Effector memory CD4-positive, alpha-beta T cell (primary cell): ENCODE results near the gene ST7L.
A peak's percentile ranks its signal among the peaks of the same experiment; 100 is the strongest.
"Not testable (repeated sequence)": the region's sequence is repeated elsewhere in the genome, so short reads cannot be mapped to it uniquely, and the experiment has no call there.

Experiments
- DNase-seq, 3 donors: peaks; one replicate each; pipeline ENCODE4 v3.0.0-alpha.2; 2020
- H3K27ac ChIP-seq: 2 replicates; pipeline ENCODE4 v1.7.0; 2013; ENCODE audit warnings: mild to moderate bottlenecking, low read length, moderate library complexity; ENCODE audit not compliant: insufficient read depth, poor library complexity, severe bottlenecking
- H3K27me3 ChIP-seq: replicated peaks from 2 replicates; pipeline ENCODE4 v1.7.0; 2013; ENCODE audit warnings: mild to moderate bottlenecking, low read length; ENCODE audit not compliant: insufficient read depth, control insufficient read depth, poor library complexity, severe bottlenecking
- H3K36me3 ChIP-seq: 2 replicates; pipeline ENCODE4 v1.7.0; 2013; ENCODE audit warnings: mild to moderate bottlenecking, low read length, moderate library complexity; ENCODE audit not compliant: control insufficient read depth, insufficient read depth
- H3K4me1 ChIP-seq: 2 replicates; pipeline ENCODE4 v1.7.0; 2013; ENCODE audit warnings: low read length, mild to moderate bottlenecking; ENCODE audit not compliant: control insufficient read depth, insufficient read depth, poor library complexity, severe bottlenecking
- H3K4me3 ChIP-seq: 2 replicates; pipeline ENCODE4 v1.7.0; 2013; ENCODE audit warnings: low read length, low read depth, mild to moderate bottlenecking; ENCODE audit not compliant: insufficient read depth, poor library complexity, severe bottlenecking
- H3K9me3 ChIP-seq: 2 replicates; pipeline ENCODE4 v1.7.0; 2013; ENCODE audit warnings: mild to moderate bottlenecking, low read length, moderate library complexity; ENCODE audit not compliant: control insufficient read depth
- total RNA-seq, 3 donors: gene quantifications; one replicate each; lab custom pipeline; 2026; lab: John Stamatoyannopoulos, UW

Gene ST7L, protein sequence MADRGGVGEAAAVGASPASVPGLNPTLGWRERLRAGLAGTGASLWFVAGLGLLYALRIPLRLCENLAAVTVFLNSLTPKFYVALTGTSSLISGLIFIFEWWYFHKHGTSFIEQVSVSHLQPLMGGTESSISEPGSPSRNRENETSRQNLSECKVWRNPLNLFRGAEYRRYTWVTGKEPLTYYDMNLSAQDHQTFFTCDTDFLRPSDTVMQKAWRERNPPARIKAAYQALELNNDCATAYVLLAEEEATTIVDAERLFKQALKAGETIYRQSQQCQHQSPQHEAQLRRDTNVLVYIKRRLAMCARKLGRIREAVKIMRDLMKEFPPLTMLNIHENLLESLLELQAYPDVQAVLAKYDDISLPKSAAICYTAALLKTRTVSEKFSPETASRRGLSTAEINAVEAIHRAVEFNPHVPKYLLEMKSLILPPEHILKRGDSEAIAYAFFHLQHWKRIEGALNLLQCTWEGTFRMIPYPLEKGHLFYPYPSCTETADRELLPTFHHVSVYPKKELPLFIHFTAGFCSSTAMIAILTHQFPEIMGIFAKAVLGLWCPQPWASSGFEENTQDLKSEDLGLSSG
- 23.2 to 54.0 (median 45.3) reads per million in 3 donors for total RNA-seq

GRCh38 chr1:112618721-112619517 is at the start of gene ST7L:
Gene ST7L, minus strand, starts transcription at chr1:112619141. Its CDS starts 28 bp downstream, at chr1:112619113.
- Histone ChIP-seq H3K9me3 (no peaks in the 10 kb centered on the region), H3K27ac (peak within 1 kb of the TSS; percentile 99), H3K36me3 (no peaks in the 10 kb centered on the region), H3K27me3 (no peaks in the 10 kb centered on the region), H3K4me1 (peaks cover 14% of the 10 kb centered on the region), H3K4me3 (peak within 1 kb of the TSS; percentile 86)
- peak; percentile 39 to 53 (median 41) for DNase-seq

- H3K27ac ChIP-seq: no peak overlapping the region
- no peaks in the 10 kb centered on the region for H3K9me3 ChIP-seq
- H3K4me1 ChIP-seq: no peaks in the 10 kb centered on the region
- peaks cover 47% of the 10 kb centered on the region for H3K36me3 ChIP-seq
- no peaks in the 10 kb centered on the region for H3K27me3 ChIP-seq
- no peak for DNase-seq
- no peak overlapping the region for H3K4me3 ChIP-seq
These were observed 48.0 kb upstream of the ST7L start for GRCh38 chr1:112666946-112667345.

DNA sequence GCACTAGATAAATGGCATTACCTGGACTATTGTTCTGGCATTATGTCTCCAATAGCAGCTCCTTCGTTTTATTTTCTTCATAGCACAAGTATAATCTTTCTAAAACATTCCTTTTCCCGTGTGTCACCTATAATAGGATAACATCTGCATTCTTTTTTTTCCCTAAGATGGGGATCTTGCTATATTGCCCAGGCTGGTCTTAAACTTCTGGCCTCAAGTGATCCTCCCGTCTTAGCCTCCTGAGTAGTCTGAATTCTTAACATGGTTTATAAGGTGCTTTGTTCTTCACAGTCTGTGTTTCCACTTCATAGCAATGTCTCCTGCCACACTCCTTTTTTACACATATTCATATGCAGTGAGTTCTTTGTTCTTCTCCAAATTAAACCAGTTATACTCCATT is 46.9 kb upstream of the ST7L start:
- Histone ChIP-seq H3K27me3 (no peaks in the 10 kb centered on the region), H3K4me1 (no peaks in the 10 kb centered on the region), H3K4me3 (no peak overlapping the region), H3K36me3 (peaks cover 58% of the 10 kb centered on the region), H3K9me3 (no peaks in the 10 kb centered on the region), H3K27ac (no peak overlapping the region)
- DNase-seq: no peak

DNA sequence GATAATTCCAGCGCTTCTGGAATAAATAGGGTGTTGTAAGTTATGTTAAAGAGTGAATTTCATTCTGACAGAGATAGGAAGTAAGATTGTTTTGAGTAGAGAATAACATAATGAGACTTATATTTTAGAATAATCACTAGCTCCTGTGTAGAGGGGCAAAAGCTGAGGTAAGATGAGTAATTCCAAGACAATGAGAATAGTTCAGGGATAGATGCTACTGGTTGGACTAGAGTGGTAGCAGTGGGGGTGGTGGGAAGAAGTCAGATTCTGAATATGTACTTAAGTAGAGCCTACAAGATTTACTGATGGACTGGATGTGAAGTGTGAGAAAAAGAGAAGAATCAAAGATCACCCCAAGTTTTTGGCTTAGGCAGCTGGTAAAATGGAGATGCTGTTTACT is 32.3 kb upstream of the ST7L start:
- H3K9me3 ChIP-seq: no peaks in the 10 kb centered on the region
- no peaks in the 10 kb centered on the region for H3K27me3 ChIP-seq
- no peak for DNase-seq
- no peak overlapping the region for H3K27ac ChIP-seq
- no peak overlapping the region for H3K4me3 ChIP-seq
- peaks cover 58% of the 10 kb centered on the region for H3K36me3 ChIP-seq
- no peaks in the 10 kb centered on the region for H3K4me1 ChIP-seq

GRCh38 chr1:112646225-112646624 is 27.3 kb upstream of the ST7L start:
- H3K9me3 ChIP-seq: no peaks in the 10 kb centered on the region
- H3K27ac ChIP-seq: no peak overlapping the region
- no peaks in the 10 kb centered on the region for H3K4me1 ChIP-seq
- H3K27me3 ChIP-seq: no peaks in the 10 kb centered on the region
- peaks cover 32% of the 10 kb centered on the region for H3K36me3 ChIP-seq
- no peak overlapping the region for H3K4me3 ChIP-seq
- no peak for DNase-seq

DNA sequence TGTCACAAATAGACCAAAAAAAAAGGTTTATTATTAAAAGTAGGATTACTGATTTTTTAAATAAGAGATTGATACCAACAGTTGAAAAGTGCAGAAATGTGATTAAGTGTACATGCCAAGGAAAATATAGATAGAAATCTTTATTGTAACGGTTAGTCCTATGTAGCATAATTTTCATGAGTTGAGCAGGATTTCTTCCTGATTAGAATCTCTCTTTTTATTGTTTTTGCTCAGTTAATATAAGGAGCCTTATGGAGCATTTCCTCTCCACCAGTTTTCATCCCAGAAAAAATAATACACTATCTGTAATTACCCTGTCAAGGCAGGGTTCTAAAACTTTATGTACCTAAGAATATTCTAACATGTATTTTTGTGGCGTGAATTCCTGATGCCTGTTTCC is 24.1 kb upstream of the ST7L start:
- DNase-seq: no peak

DNA sequence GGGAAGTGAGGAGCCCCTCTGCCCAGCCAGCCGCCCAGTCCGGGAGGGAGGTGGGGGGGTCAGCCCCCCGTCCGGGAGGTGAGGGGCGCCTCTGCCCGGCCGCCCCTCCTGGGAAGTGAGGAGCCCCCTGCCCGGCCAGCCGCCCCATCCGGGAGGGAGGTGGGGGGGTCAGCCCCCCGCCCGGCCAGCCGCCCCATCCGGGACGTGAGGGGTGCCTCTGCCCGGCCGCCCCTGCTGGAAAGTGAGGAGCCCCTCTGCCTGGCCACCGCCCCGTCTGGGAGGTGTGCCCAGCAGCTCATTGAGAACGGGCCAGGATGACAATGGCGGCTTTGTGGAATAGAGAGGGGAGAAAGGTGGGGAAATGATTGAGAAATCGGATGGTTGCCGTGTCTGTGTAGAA is 21.5 kb upstream of the ST7L start:
- H3K4me3 ChIP-seq, H3K27ac ChIP-seq: not testable (repeated sequence)

More for the DNA sequence above, 24.1 kb upstream of the ST7L start:
- Histone ChIP-seq H3K27me3 (no peaks in the 10 kb centered on the region), H3K4me3 (no peak overlapping the region), H3K27ac (no peak overlapping the region), H3K9me3 (no peaks in the 10 kb centered on the region), H3K36me3 (peaks cover 5% of the 10 kb centered on the region), H3K4me1 (no peaks in the 10 kb centered on the region)

DNA sequence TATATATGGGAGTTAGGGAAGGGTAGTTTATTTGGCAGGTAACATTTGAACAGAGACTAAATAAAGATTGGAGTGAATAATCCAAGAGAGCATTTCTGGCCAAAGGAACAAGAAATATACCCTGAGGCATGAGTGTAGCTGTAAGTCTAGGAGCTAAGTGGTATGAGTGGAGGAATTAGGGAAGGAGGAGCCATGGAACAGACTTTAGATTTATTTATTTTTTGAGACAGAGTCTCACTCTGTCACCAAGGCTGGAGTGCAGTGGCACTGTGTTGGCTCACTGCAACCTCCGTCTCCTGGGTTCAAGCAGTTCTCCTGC is 19.1 kb upstream of the ST7L start:
- no peak for DNase-seq
- Histone ChIP-seq H3K27me3 (no peaks in the 10 kb centered on the region), H3K36me3 (peaks cover 6% of the 10 kb centered on the region), H3K4me1 (peaks cover 19% of the 10 kb centered on the region), H3K9me3 (no peaks in the 10 kb centered on the region), H3K4me3 (no peak overlapping the region), H3K27ac (no peak overlapping the region)

More for the DNA sequence above, 21.5 kb upstream of the ST7L start:
- not testable (repeated sequence) for DNase-seq, H3K4me1 ChIP-seq, H3K36me3 ChIP-seq, H3K27me3 ChIP-seq, H3K9me3 ChIP-seq

DNA sequence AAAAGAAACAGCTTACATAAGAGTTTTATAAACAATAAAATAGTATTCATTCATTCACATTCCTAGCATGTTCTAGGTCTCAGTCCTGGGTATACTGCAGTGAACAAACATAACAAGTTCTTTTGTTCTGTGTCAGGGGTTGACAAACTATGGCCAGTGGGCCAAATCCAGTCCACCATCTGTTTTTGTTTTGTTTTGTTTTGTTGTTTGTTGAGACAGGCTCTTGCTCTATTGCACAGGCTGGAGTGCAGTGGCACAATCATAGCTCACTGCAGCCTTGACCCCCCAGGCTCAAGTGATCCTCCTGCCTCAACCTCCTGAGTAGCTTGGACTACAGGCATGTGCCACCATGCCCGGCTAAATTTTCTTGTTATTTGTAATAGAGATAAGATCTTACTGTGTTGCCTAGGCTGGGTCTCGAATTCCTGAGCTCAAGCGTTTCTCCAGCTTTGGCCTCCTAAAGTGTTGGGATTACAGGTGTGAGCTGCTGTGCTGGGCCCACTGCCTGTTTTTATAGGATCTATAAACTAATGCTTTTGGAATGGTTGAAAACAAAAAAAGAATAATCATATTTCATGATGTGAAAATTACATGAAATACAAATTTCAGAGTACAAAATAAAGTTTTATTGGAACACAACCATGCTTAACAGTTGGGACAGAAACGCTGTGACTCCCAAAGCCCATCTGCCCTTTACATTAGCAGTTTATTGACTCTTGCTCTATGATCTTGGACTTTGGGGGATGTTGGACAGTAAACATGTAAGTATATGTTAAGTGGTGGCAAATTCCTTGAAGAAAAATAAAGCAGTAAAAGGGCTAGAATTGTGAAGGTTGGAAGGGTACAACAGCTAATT is 18.5 kb upstream of the ST7L start:
- Histone ChIP-seq H3K27me3 (no peaks in the 10 kb centered on the region), H3K4me1 (peaks cover 19% of the 10 kb centered on the region), H3K9me3 (no peaks in the 10 kb centered on the region), H3K36me3 (peaks cover 6% of the 10 kb centered on the region), H3K4me3 (no peak overlapping the region), H3K27ac (peak overlapping the region; percentile 27)
- no peak for DNase-seq
